Mesendoderm (in vitro differentiated cells): Measurements from ENCODE around the gene DHRS9.

Experiments used
- DNase-seq: peaks from one replicate; pipeline ENCODE4 v3.0.0; 2013
- H2AK5ac ChIP-seq: 2 replicates; pipeline ENCODE4 v1.6.1; 2013; ENCODE audit warnings: low read length, inconsistent platforms
- H2BK120ac ChIP-seq: 2 replicates; pipeline ENCODE4 v1.6.1; 2013; ENCODE audit warnings: low read depth, mild to moderate bottlenecking, low read length, moderate library complexity, mixed read lengths
- H2BK15ac ChIP-seq: replicated peaks from 2 replicates; pipeline ENCODE4 v1.6.1; 2013; ENCODE audit warnings: low read depth, mild to moderate bottlenecking, moderate library complexity
- H2BK5ac ChIP-seq: 2 replicates; pipeline ENCODE4 v1.6.1; 2013; ENCODE audit warnings: low read length, inconsistent platforms
- H3K18ac ChIP-seq: 2 replicates; pipeline ENCODE4 v1.6.1; 2013; ENCODE audit warnings: mild to moderate bottlenecking, low read length, mixed read lengths
- H3K23ac ChIP-seq: one replicate; pipeline ENCODE4 v1.6.1; 2013; ENCODE audit warnings: low read length
- H3K27ac ChIP-seq: 2 replicates; pipeline ENCODE4 v1.5.1; 2013; ENCODE audit warnings: low read depth, mild to moderate bottlenecking, inconsistent platforms, low read length, moderate library complexity
- H3K27me3 ChIP-seq: 2 replicates; pipeline ENCODE4 v1.6.1; 2013; ENCODE audit warnings: low read length, control low read depth, mild to moderate bottlenecking, inconsistent platforms; ENCODE audit not compliant: insufficient read depth, poor library complexity
- H3K36me3 ChIP-seq: 2 replicates; pipeline ENCODE4 v1.6.1; 2013; ENCODE audit warnings: low read length, inconsistent platforms; ENCODE audit not compliant: control insufficient read depth, insufficient read depth
- H3K4ac ChIP-seq: one replicate; pipeline ENCODE4 v1.6.1; 2013; ENCODE audit warnings: low read depth, mild to moderate bottlenecking, low read length, moderate library complexity
- H3K4me1 ChIP-seq: 2 replicates; pipeline ENCODE4 v1.6.1; 2013; ENCODE audit warnings: low read depth, low read length, inconsistent platforms; ENCODE audit not compliant: control insufficient read depth
- H3K4me2 ChIP-seq: 2 replicates; pipeline ENCODE4 v1.6.1; 2013; ENCODE audit warnings: low read length
- H3K4me3 ChIP-seq: 2 replicates; pipeline ENCODE4 v1.5.1; 2013; ENCODE audit warnings: mild to moderate bottlenecking, low read length
- H3K56ac ChIP-seq: one replicate; pipeline ENCODE4 v1.6.1; 2013; ENCODE audit warnings: low read length
- H3K79me1 ChIP-seq: 2 replicates; pipeline ENCODE4 v1.6.1; 2013; ENCODE audit warnings: low read length, inconsistent platforms
- H3K79me2 ChIP-seq: 2 replicates; pipeline ENCODE4 v1.6.1; 2013; ENCODE audit warnings: mild to moderate bottlenecking, low read length; ENCODE audit not compliant: control insufficient read depth, insufficient read depth
- H3K9ac ChIP-seq: 2 replicates; pipeline ENCODE4 v1.6.1; 2013; ENCODE audit warnings: low read length, inconsistent platforms
- H4K5ac ChIP-seq: one replicate; pipeline ENCODE4 v1.6.1; 2013; ENCODE audit warnings: low read length
- H4K8ac ChIP-seq: one replicate; pipeline ENCODE4 v1.6.1; 2013; ENCODE audit warnings: low read depth, mild to moderate bottlenecking, control low read depth, low read length, moderate library complexity
- WGBS: extraction: QIAGEN DNeasy Blood & Tissue Kit; methylation state at CpG from one replicate; pipeline ENCODE4 v1.1.7; 2013; ENCODE audit warnings: low lambda C conversion rate, missing lambda C conversion rate; ENCODE audit not compliant: insufficient coverage; ENCODE audit errors: extremely low coverage; 5-methylcytosine and 5-hydroxymethylcytosine counted together

DHRS9 gene

DNA sequence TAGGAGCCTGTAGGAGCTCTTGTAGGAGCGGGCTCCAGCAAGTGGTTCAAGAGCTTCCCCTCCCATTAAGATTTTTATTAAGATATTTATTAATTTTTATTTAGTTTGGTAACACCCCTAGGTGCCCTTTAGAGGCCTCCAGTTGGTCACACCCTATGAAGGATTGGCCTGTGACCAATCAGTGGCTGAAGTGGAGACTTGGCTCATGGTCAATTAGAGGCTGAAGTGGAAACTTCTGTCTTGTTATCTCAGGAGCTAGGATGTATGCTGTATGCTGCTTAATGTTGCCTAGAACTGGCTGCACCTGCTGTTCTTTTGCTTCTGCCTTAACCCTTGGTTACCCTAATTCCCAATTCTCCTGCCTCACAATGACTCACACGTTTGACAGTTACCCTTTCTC is 48.7 kb downstream of the DHRS9 start:
- H2BK5ac ChIP-seq = no peak overlapping the region
- no peak overlapping the region for H3K27ac ChIP-seq
- no peak overlapping the region for H3K4me3 ChIP-seq
- H3K27me3 ChIP-seq = no peaks in the 10 kb centered on the region
- H3K4me2 ChIP-seq = no peak overlapping the region
- no peak overlapping the region for H2BK15ac ChIP-seq
- H3K4me1 ChIP-seq = no peaks in the 10 kb centered on the region
- no peaks in the 10 kb centered on the region for H3K36me3 ChIP-seq
- no peak overlapping the region for H3K23ac ChIP-seq
- H3K4ac ChIP-seq = no peak overlapping the region
- H4K5ac ChIP-seq = no peak overlapping the region
- H4K8ac ChIP-seq = no peak overlapping the region
- WGBS = no CpG with 5 or more reads among the region's 2 CpGs
- H3K56ac ChIP-seq = no peak overlapping the region
- H3K18ac ChIP-seq = no peak overlapping the region
- H3K79me1 ChIP-seq = no peaks in the 10 kb centered on the region
- no peak overlapping the region for H3K9ac ChIP-seq
- H3K79me2 ChIP-seq = no peaks in the 10 kb centered on the region
- H2AK5ac ChIP-seq = no peak overlapping the region
- no peak for DNase-seq
- no peak overlapping the region for H2BK120ac ChIP-seq

- no peak overlapping the region for H2BK5ac ChIP-seq
- WGBS = no CpG with 5 or more reads among the region's 4 CpGs
- no peak for DNase-seq
- H4K8ac ChIP-seq = no peak overlapping the region
- no peak overlapping the region for H2BK15ac ChIP-seq
- H2AK5ac ChIP-seq = no peak overlapping the region
- H3K4me2 ChIP-seq = no peak overlapping the region
- H3K56ac ChIP-seq = no peak overlapping the region
- no peak overlapping the region for H3K18ac ChIP-seq
- H3K79me2 ChIP-seq = no peaks in the 10 kb centered on the region
- H3K4me3 ChIP-seq = no peak overlapping the region
- H4K5ac ChIP-seq = no peak overlapping the region
- H3K4me1 ChIP-seq = no peaks in the 10 kb centered on the region
- H2BK120ac ChIP-seq = no peak overlapping the region
- no peaks in the 10 kb centered on the region for H3K79me1 ChIP-seq
- H3K23ac ChIP-seq = no peak overlapping the region
- no peaks in the 10 kb centered on the region for H3K36me3 ChIP-seq
- no peak overlapping the region for H3K27ac ChIP-seq
- H3K27me3 ChIP-seq = no peaks in the 10 kb centered on the region
- H3K4ac ChIP-seq = no peak overlapping the region
- H3K9ac ChIP-seq = no peak overlapping the region
Measured at GRCh38 chr2:169119123-169119760, 49.9 kb downstream of the DHRS9 start.

DNA sequence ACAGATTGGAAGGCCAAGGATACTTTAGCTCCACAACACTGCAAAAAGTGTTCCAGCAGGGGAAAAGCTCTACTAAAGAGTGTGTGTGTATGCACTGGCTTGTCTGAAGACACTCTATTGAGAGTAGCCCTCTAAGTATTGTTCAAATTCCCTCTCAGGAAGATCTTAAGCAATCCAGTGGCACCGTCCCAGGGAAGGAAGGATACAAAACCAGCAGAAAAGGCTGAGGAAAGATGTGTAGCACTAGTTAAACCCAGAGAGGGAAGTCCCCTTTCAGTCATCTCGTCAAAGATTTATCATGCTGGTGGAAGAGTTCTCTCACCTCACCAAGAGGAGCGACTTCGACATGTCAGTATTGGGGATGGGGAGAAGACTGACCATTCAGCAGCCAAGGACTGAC is 50.5 kb downstream of the DHRS9 start:
- H3K23ac ChIP-seq = no peak overlapping the region
- H3K27me3 ChIP-seq = no peaks in the 10 kb centered on the region
- H3K18ac ChIP-seq = no peak overlapping the region
- H3K56ac ChIP-seq = no peak overlapping the region
- no peak overlapping the region for H4K8ac ChIP-seq
- H3K79me1 ChIP-seq = no peaks in the 10 kb centered on the region
- no peaks in the 10 kb centered on the region for H3K36me3 ChIP-seq
- WGBS = no CpG with 5 or more reads among the region's 4 CpGs
- H2BK5ac ChIP-seq = no peak overlapping the region
- H3K4me3 ChIP-seq = no peak overlapping the region
- H2BK15ac ChIP-seq = no peak overlapping the region
- no peaks in the 10 kb centered on the region for H3K79me2 ChIP-seq
- no peak for DNase-seq
- no peaks in the 10 kb centered on the region for H3K4me1 ChIP-seq
- no peak overlapping the region for H3K4ac ChIP-seq
- H3K4me2 ChIP-seq = no peak overlapping the region
- no peak overlapping the region for H3K27ac ChIP-seq
- no peak overlapping the region for H3K9ac ChIP-seq
- H2AK5ac ChIP-seq = no peak overlapping the region
- H4K5ac ChIP-seq = no peak overlapping the region
- no peak overlapping the region for H2BK120ac ChIP-seq

DNA sequence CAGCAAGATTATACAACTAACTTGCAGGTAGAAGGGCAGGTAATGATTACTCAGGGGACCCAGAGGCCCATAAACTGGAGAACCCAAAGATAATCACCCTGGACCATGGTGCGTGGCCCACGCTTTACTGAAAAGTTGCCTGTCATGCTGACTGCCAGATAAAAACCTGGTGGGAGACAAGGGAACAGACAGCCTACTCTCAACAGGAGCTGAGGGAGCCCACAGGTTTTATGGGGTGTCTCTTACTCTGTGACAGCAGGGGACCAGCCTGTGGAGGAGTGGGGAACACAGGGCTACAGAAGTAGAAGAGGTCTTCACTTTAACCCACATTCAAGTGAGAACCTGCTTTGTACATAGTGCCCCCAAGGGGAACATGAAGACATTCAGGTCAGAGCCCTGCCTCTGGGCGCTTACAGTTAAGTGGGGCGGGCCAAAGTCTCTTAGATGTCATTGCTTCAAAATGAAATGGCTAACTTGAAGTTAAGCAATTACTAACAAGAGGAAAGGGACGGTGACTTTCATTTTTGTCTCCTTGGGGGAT is 60.4 kb downstream of the DHRS9 start:
- no peak overlapping the region for H3K4me3 ChIP-seq
- peak overlapping the region; percentile 36 for H3K56ac ChIP-seq
- DNase-seq = no peak
- H2BK15ac ChIP-seq = no peak overlapping the region
- no peak overlapping the region for H2AK5ac ChIP-seq
- no peak overlapping the region for H3K4ac ChIP-seq
- no peak overlapping the region for H3K4me2 ChIP-seq
- no peaks in the 10 kb centered on the region for H3K27me3 ChIP-seq
- no peaks in the 10 kb centered on the region for H3K79me1 ChIP-seq
- H3K18ac ChIP-seq = no peak overlapping the region
- no peak overlapping the region for H2BK5ac ChIP-seq
- no peak overlapping the region for H3K9ac ChIP-seq
- H4K5ac ChIP-seq = no peak overlapping the region
- no peaks in the 10 kb centered on the region for H3K36me3 ChIP-seq
- no peaks in the 10 kb centered on the region for H3K4me1 ChIP-seq
- H3K27ac ChIP-seq = no peak overlapping the region
- H3K23ac ChIP-seq = no peak overlapping the region
- WGBS = no CpG with 5 or more reads among the region's 5 CpGs
- H3K79me2 ChIP-seq = no peaks in the 10 kb centered on the region
- H2BK120ac ChIP-seq = no peak overlapping the region
- H4K8ac ChIP-seq = no peak overlapping the region

GRCh38 chr2:169131587-169132512 is 62.5 kb downstream of the DHRS9 start:
- Histone ChIP-seq H2BK120ac (no peak overlapping the region), H3K4me3 (no peak overlapping the region), H3K79me2 (no peaks in the 10 kb centered on the region), H2BK5ac (no peak overlapping the region), H3K79me1 (no peaks in the 10 kb centered on the region), H3K4me1 (peaks cover 2% of the 10 kb centered on the region), H3K56ac (no peak overlapping the region), H3K27me3 (no peaks in the 10 kb centered on the region), H3K4me2 (no peak overlapping the region), H3K27ac (no peak overlapping the region), H3K4ac (peak overlapping the region; percentile 36), H3K23ac (no peak overlapping the region), H4K8ac (no peak overlapping the region), H2BK15ac (no peak overlapping the region), H3K18ac (peak overlapping the region; percentile 51), H3K9ac (no peak overlapping the region), H4K5ac (no peak overlapping the region), H2AK5ac (no peak overlapping the region), H3K36me3 (no peaks in the 10 kb centered on the region)
- DNase-seq = peak; percentile 59
- no CpG with 5 or more reads among the region's 9 CpGs for WGBS
